ENCODE results near the gene NUBP2.

- no peak for TF ChIP-seq POLR2A (IDR thresholded peaks at IDR 0.05; ENCODE audit: low read length)
- TF ChIP-seq GATA1 (IDR thresholded peaks at IDR 0.05; ENCODE audit: low read depth, low read length) = no peak
Measured at GRCh38 chr16:1759511-1759910, 23.2 kb upstream of the NUBP2 start.
